ENCODE results near the gene ZFYVE28. TPM values are rescaled to one million over a fixed set of nuclear protein-coding genes. Genes with fewer than 3 reads are reported as not detected.

The ZFYVE28 gene
- total and polyA plus RNA-seq, 10 of the 15 experiments (the other 5 are each of a cell fraction or from before 2014, with no cell fraction given), result 0.06 to 1.9 (median 0.22) TPM; not detected in 1

GRCh38 chr4:2366252-2367192, 51.9 kb downstream of the ZFYVE28 start (continued):
- no peak for TF ChIP-seq ZBTB4 (CRISPR knock-in tag; IDR thresholded peaks at IDR 0.05)
- no peak for TF ChIP-seq CBFB (IDR thresholded peaks at IDR 0.05; ENCODE audit: low read depth)
- TF ChIP-seq SMARCA5 (IDR thresholded peaks at IDR 0.05), result no peak
- TF ChIP-seq IRF4 (IDR thresholded peaks at IDR 0.05; ENCODE audit: low read depth, low read length), result no peak
- TF ChIP-seq SP1 (IDR thresholded peaks at IDR 0.05; ENCODE audit: low read depth, low read length), result no peak
- TF ChIP-seq RBBP5 (conservative IDR thresholded peaks at IDR 0.05), result no peak
- TF ChIP-seq TCF12 (IDR thresholded peaks at IDR 0.05; ENCODE audit: low read depth, low read length), result no peak
- TF ChIP-seq ZNF274 (IDR thresholded peaks at IDR 0.05; ENCODE audit: insufficient read depth, insufficient read length), result no peak
- TF ChIP-seq CHD4 (IDR thresholded peaks at IDR 0.05), result no peak

GRCh38 chr4:2365913-2366210, 52.6 kb downstream of the ZFYVE28 start:
- Histone ChIP-seq H2AFZ (ENCODE audit: control insufficient read depth, low read depth, low read length) (no peak overlapping the region), H3K36me3 (ENCODE audit: control insufficient read depth in 2 of 2, insufficient read depth in 2 of 2, low read length in 1 of 2) (no peaks in the 10 kb centered on the region), H3K4me2 (ENCODE audit: control insufficient read depth, insufficient read depth) (no peak overlapping the region), H3K4me3 (no peak overlapping the region), H3K4me1 (ENCODE audit: control insufficient read depth, insufficient read depth, low read length) (no peaks in the 10 kb centered on the region), H3K27me3 (replicated peaks in 1 of 2; ENCODE audit: control insufficient read depth in 2 of 2, insufficient read depth in 2 of 2, low read length in 1 of 2) (no peaks in the 10 kb centered on the region), H4K20me1 (ENCODE audit: control insufficient read depth, insufficient read depth) (no peaks in the 10 kb centered on the region), H3K9me3 (replicated peaks; ENCODE audit: control insufficient read depth, insufficient read depth, low read length) (no peaks in the 10 kb centered on the region; the same call in 2 of the 3 replicates), H3K9ac (ENCODE audit: control insufficient read depth, insufficient read depth, low read length) (no peak overlapping the region), H3K27ac (ENCODE audit: control insufficient read depth, insufficient read depth) (no peak overlapping the region), H3K79me2 (ENCODE audit: control insufficient read depth, insufficient read depth, low read length) (no peaks in the 10 kb centered on the region)
- in situ Hi-C loops (cut with MboI) (no loop called here), intact Hi-C loops (cut with micrococcal nuclease; ENCODE audit: unreplicated experiment) (no loop called here)
- SMC1A ChIA-PET (ENCODE audit: uncharacterized antibody, unreplicated experiment), result no interaction called here
- POLR2A ChIA-PET, result no interaction called here
- no TSS peak for BruUV-seq (replicated peaks)
- ATAC-seq (no peak), DNase-seq (ENCODE audit: low read depth, low spot score) (no peak), FAIRE-seq (no peak)
- CTCF ChIA-PET, result no interaction called here
- RAD21 ChIA-PET (ENCODE audit: unreplicated experiment), result no interaction called here
- 69% methylated on average over 9 of the region's 9 CpGs for WGBS (ENCODE audit: insufficient coverage, insufficient replicate concordance, low lambda C conversion rate, missing lambda C conversion rate)
- TF ChIP-seq FOXM1 (IDR thresholded peaks at IDR 0.05; ENCODE audit: low read depth, low read length), result no peak
- TF ChIP-seq POLR2A (IDR thresholded peaks at IDR 0.05; ENCODE audit: low read depth, low read length), result no peak
- no peak for TF ChIP-seq BCLAF1 (IDR thresholded peaks at IDR 0.05)
- no peak for TF ChIP-seq MAX (IDR thresholded peaks at IDR 0.05; ENCODE audit: low read depth, low read length)
- no peak for TF ChIP-seq HDAC6 (IDR thresholded peaks at IDR 0.05; ENCODE audit: unreplicated experiment)
- TF ChIP-seq EGR1 (IDR thresholded peaks at IDR 0.05; ENCODE audit: borderline replicate concordance in 1 of 2, low read depth in 2 of 2, low read length in 2 of 2), result no peak
- no peak for TF ChIP-seq RAD21 (IDR thresholded peaks at IDR 0.05; ENCODE audit: insufficient read depth, low read depth, low read length)

Measured in GM12878 (cell line).